Activated gamma-delta T cell treated with Interleukin-2 at 50 U/mL for 16 hours (primary cell): Measurements from ENCODE around the gene MAGEA8.
"Not testable (repeated sequence)": the region's sequence is repeated elsewhere in the genome, so short reads cannot be mapped to it uniquely, and the experiment has no call there.

Experiments
- DNase-seq: peaks from one replicate; pipeline ENCODE4 v3.0.0-alpha.2; 2020

MAGEA8 gene

GRCh38 chrX:149908308-149908707 is 27.3 kb downstream of the MAGEA8 start:
- no peak for DNase-seq

- no peak for DNase-seq
Measured at GRCh38 chrX:149908727-149909126, 27.7 kb downstream of the MAGEA8 start.

- no peak for DNase-seq
Measured at GRCh38 chrX:149909324-149910177, 28.6 kb downstream of the MAGEA8 start.

GRCh38 chrX:149910178-149910695 is 29.3 kb downstream of the MAGEA8 start:
- no peak for DNase-seq

- no peak for DNase-seq
Measured at GRCh38 chrX:149916745-149917392, 35.9 kb downstream of the MAGEA8 start.

- DNase-seq, result not testable (repeated sequence)
Measured at GRCh38 chrX:149923836-149924235, 42.9 kb downstream of the MAGEA8 start.

- not testable (repeated sequence) for DNase-seq
Measured at GRCh38 chrX:149924434-149924833, 43.5 kb downstream of the MAGEA8 start.

GRCh38 chrX:149927245-149927963 is 46.4 kb downstream of the MAGEA8 start:
- not testable (repeated sequence) for DNase-seq

- DNase-seq, result not testable (repeated sequence)
Measured at GRCh38 chrX:149927964-149928258, 46.9 kb downstream of the MAGEA8 start.

GRCh38 chrX:149928635-149929034 is 47.7 kb downstream of the MAGEA8 start:
- DNase-seq, result not testable (repeated sequence)

- DNase-seq, result not testable (repeated sequence)
Measured at GRCh38 chrX:149929400-149929799, 48.4 kb downstream of the MAGEA8 start, which contains the start of gene HSFX4. Gene HSFX4, plus strand, starts transcription at chrX:149929573. Its CDS starts 72 bp downstream, at chrX:149929645.

GRCh38 chrX:149931355-149931754 is 50.4 kb downstream of the MAGEA8 start:
- DNase-seq, result not testable (repeated sequence)

GRCh38 chrX:149932150-149932549 is 51.2 kb downstream of the MAGEA8 start:
- DNase-seq, result not testable (repeated sequence)

GRCh38 chrX:149932970-149933369 is 52.0 kb downstream of the MAGEA8 start:
- DNase-seq, result not testable (repeated sequence)

GRCh38 chrX:149933547-149933946 is 52.6 kb downstream of the MAGEA8 start:
- DNase-seq, result not testable (repeated sequence)
